OCI-LY7 (cell line): ENCODE measurements around the gene GRID1.

Source experiments
- EZH2phosphoT487 ChIP-seq: fragments of 200-600 bp; sonication (generic); IDR thresholded peaks from 2 replicates; pipeline ENCODE4 v1.6.1; 2018; ENCODE audit warnings: low read depth, borderline replicate concordance, mild to moderate bottlenecking, mixed run types, antibody characterized with exemption, low read length, moderate library complexity, mixed read lengths
- TF ChIP-seq, protein P1 (sequence below): fragments of 200-600 bp; sonication (generic); conservative IDR thresholded peaks from 2 replicates; pipeline ENCODE4 v1.5.1; 2014; ENCODE audit warnings: mild to moderate bottlenecking, antibody characterized with exemption, low read length, moderate library complexity, mixed read lengths

DNA sequence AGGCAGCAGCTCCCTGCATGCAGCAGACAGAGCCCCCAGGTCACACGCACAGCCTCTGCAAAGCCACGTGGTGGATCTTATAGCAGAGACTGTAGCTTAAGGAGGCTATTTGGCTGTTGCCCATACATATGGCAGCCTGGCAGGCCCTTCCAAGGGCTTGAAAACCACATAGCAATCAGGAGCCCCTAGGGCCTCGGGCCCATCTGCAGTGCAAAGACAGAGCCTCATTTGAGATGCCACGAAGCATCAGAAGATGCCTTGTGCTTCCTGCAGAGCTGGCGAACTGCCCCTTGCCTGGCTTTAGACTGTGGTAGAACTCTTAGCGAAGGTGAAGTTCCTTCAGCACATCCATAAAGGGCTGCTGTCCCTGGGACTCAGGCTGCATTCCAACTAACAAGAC is 309.9 kb downstream of the GRID1 start:
- TF ChIP-seq, protein P1, sequence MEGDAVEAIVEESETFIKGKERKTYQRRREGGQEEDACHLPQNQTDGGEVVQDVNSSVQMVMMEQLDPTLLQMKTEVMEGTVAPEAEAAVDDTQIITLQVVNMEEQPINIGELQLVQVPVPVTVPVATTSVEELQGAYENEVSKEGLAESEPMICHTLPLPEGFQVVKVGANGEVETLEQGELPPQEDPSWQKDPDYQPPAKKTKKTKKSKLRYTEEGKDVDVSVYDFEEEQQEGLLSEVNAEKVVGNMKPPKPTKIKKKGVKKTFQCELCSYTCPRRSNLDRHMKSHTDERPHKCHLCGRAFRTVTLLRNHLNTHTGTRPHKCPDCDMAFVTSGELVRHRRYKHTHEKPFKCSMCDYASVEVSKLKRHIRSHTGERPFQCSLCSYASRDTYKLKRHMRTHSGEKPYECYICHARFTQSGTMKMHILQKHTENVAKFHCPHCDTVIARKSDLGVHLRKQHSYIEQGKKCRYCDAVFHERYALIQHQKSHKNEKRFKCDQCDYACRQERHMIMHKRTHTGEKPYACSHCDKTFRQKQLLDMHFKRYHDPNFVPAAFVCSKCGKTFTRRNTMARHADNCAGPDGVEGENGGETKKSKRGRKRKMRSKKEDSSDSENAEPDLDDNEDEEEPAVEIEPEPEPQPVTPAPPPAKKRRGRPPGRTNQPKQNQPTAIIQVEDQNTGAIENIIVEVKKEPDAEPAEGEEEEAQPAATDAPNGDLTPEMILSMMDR: no peak
- no peak for TF ChIP-seq EZH2phosphoT487
